ENCODE results near the gene BABAM2.

BABAM2 gene

DNA sequence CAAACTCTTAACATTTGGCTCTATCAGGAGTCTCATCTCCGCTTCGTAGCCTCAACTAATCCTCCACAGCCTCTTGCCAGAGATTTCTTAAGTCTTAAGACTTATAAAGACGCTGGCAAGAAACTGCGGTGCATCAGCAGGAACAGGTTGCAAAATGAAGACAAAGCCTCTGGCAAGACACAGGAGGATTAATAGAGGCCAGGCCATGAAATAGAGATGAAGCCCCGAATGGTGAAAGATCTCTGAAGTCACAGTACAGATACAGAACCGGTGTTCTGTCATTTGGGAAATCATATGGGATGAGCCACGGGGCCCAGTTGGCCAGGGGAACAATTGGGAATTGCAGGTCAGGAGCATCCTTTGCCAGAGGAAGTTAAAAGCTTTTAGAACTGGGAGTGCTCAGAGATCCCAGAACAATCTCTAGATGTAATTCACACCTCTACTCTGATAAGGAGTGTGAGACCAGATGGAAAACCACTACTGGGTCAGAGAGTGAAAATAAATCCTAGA is 311.2 kb downstream of the BABAM2 start:
- DNase-seq (ENCODE audit: low spot score) = no peak
- TF ChIP-seq CTCF (IDR thresholded peaks at IDR 0.05; ENCODE audit: extremely low read depth, missing control alignments) = no peak

DNA sequence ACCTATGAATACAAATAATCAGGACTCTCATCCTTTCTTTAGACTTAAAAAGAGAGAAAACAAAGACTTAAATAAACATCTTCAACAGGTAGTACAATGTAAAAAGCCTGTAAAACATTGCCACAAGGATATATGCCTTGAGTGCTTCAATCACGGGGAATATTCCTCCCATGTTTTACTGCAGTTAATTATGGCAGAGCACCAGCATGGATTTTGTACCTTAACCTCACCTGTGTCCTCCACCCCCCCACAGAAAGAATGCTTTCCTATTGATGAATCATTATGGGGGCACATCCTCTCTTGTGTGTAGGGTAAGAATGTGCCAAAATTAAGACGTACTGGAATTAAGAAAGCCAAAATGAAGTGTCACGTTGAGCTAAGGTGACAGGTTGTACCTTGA is 312.2 kb downstream of the BABAM2 start:
- no peak for TF ChIP-seq CTCF (IDR thresholded peaks at IDR 0.05; ENCODE audit: extremely low read depth, missing control alignments)
- DNase-seq (ENCODE audit: low spot score) = no peak

GRCh38 chr2:28206762-28207161 is 316.2 kb downstream of the BABAM2 start:
- no peak for TF ChIP-seq CTCF (IDR thresholded peaks at IDR 0.05; ENCODE audit: extremely low read depth, missing control alignments)
- no peak for DNase-seq (ENCODE audit: low spot score)

DNA sequence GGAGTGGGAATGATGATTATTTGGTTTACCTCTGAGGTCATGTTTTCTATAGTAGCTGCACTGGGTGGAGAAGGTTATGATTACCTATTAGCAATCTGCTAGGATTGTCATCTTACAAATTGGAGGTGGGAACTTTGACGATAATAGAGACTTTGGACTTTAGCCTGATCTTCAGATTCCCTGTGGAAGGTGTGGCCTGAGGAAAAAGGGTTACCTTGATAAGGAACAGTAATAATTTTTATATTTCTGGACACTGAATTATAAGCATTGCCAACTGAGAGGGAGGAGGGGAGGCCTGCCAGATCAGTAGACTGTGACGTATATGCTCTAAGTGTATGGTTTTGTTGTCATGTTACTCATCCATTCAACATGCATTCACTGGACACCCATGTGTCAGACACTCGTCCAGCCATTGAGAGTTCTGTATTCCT is 318.7 kb downstream of the BABAM2 start:
- no peak for TF ChIP-seq CTCF (IDR thresholded peaks at IDR 0.05; ENCODE audit: extremely low read depth, missing control alignments)

DNA sequence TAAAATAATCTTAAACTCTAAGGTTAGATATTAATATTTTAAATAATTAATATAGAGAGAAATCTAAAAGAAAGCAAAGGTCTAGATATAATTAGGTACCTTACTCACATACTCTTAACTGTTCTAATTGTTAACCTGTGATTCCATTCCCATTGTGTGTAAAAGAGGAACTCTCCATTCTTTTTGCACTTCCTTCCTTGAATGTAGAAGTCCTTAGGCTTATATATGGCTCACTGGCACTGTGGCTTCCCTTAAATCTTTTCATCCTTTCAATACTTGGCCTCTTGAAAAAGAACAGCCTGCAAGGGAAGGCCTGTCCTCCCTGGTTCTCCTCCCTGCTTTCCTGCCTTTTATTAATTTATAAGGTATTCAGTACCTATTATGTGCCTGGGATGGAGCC is 319.3 kb downstream of the BABAM2 start:
- no peak for DNase-seq (ENCODE audit: low spot score)
- TF ChIP-seq CTCF (IDR thresholded peaks at IDR 0.05; ENCODE audit: extremely low read depth, missing control alignments) = no peak

More for the DNA sequence above, 318.7 kb downstream of the BABAM2 start:
- no peak for DNase-seq (ENCODE audit: low spot score)

DNA sequence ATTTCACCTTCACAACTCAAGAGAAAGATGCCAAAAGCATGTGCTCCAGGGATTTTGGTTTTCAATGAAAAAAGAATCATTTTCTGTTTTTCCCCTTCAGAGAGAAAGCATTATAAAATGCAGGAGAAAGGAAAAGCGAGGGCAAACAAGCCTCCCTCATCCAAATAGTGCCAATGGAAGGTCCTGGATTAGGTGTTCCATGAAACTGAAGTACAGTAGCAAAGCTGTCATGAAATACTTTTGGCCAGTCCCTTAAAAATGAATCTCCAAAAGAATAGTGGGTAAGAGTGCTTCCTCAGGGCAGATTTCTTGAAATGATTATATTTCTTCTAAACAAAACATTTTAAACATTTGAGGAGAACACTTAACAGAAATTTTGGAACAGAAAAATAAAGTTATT is 320.0 kb downstream of the BABAM2 start:
- TF ChIP-seq CTCF (IDR thresholded peaks at IDR 0.05; ENCODE audit: extremely low read depth, missing control alignments) = no peak
- DNase-seq (ENCODE audit: low spot score) = no peak

GRCh38 chr2:28216331-28216730 is 325.8 kb downstream of the BABAM2 start:
- no peak for DNase-seq (ENCODE audit: low spot score)
- TF ChIP-seq CTCF (IDR thresholded peaks at IDR 0.05; ENCODE audit: extremely low read depth, missing control alignments) = no peak
